Stimulated activated CD4-positive, alpha-beta T cell treated with anti-CD3 and anti-CD28 coated beads, Interleukin-1b, Interleukin-23, amount 100 ng/mL, for 1 hour (primary cell): Measurements from ENCODE around the gene UGT3A2.

Experiments used
- DNase-seq, 2 donors: peaks; one replicate each; pipeline ENCODE4 v3.0.0-alpha.2; 2020; ENCODE audit warnings: low read depth in 2 of 2

UGT3A2 gene

GRCh38 chr5:36007366-36007765 lies 59.3 kb downstream of the UGT3A2 start:
- DNase-seq, result no peak

- DNase-seq, result no peak
Observed at GRCh38 chr5:36006163-36006562, 60.5 kb downstream of the UGT3A2 start.

- no peak for DNase-seq
Observed at GRCh38 chr5:36001032-36001431, 65.7 kb downstream of the UGT3A2 start.

- DNase-seq, result no peak
Observed at GRCh38 chr5:35999547-35999946, 67.1 kb downstream of the UGT3A2 start.

- DNase-seq, result no peak
Observed at GRCh38 chr5:35996076-35996475, 70.6 kb downstream of the UGT3A2 start.

- no peak for DNase-seq
Observed at GRCh38 chr5:35990941-35991611, 75.6 kb downstream of the UGT3A2 start, which contains the start of gene UGT3A1. TSS of gene UGT3A1 (minus strand) at chr5:35991390. CDS start at chr5:35991240, 150 bp downstream.

- no peak for DNase-seq
Observed at GRCh38 chr5:35990520-35990919, 76.2 kb downstream of the UGT3A2 start.

- DNase-seq, result no peak
Observed at GRCh38 chr5:35988529-35988928, 78.2 kb downstream of the UGT3A2 start.

GRCh38 chr5:35987776-35988175 lies 78.9 kb downstream of the UGT3A2 start:
- no peak for DNase-seq
